ENCODE data around the gene FAM222B.
A peak's percentile ranks its signal among the peaks of the same experiment; 100 is the strongest.

FAM222B gene

GRCh38 chr17:28710861-28711722 lies 131.5 kb downstream of the FAM222B start:
- TF ChIP-seq POLR2A (IDR thresholded peaks at IDR 0.05; ENCODE audit: low read depth, low read length): peak; percentile 96
- no peak for FAIRE-seq
- DNase-seq (ENCODE audit: insufficient read length, low spot score): peak; percentile 98

GRCh38 chr17:28707339-28707720 lies 135.3 kb downstream of the FAM222B start:
- DNase-seq (ENCODE audit: insufficient read length, low spot score) (no peak), FAIRE-seq (no peak)
- TF ChIP-seq POLR2A (IDR thresholded peaks at IDR 0.05; ENCODE audit: low read depth, low read length): no peak

- no peak for FAIRE-seq
- no peak for TF ChIP-seq POLR2A (IDR thresholded peaks at IDR 0.05; ENCODE audit: low read depth, low read length)
- no peak for DNase-seq (ENCODE audit: insufficient read length, low spot score)
These were observed 135.9 kb downstream of the FAM222B start for GRCh38 chr17:28706471-28707338.

Measured in H54 (cell line).